CD4-positive, CD25-positive, alpha-beta regulatory T cell (primary cell): ENCODE data around the gene APOBEC3A. TPM values are rescaled to one million over a fixed set of nuclear protein-coding genes. Genes with fewer than 3 reads are reported as not detected.
"Not testable (repeated sequence)": the region's sequence is repeated elsewhere in the genome, so short reads cannot be mapped to it uniquely, and the experiment has no call there.

Source experiments
- ATAC-seq, 2 donors: fragments of 150-1000 bp; cut with Tn5 transposase; one replicate each; pipeline ENCODE4 v1.10.0; 2021; ENCODE audit warnings: low read depth in 2 of 2, moderate number of reproducible peaks in 2 of 2, moderate library complexity in 1 of 2
- DNase-seq, 3 donors: peaks; one replicate each; pipeline versions ENCODE4 v3.0.0 to v3.0.0-alpha.2; 2012 to 2022; ENCODE audit warnings: mixed read lengths in 1 of 3
- H3K27ac ChIP-seq: one replicate; pipeline ENCODE4 v1.7.0; 2013; ENCODE audit warnings: mild to moderate bottlenecking, low read length; ENCODE audit not compliant: insufficient read depth, poor library complexity, severe bottlenecking
- H3K27me3 ChIP-seq: one replicate; pipeline ENCODE4 v1.7.0; 2013; ENCODE audit warnings: low read length; ENCODE audit not compliant: control insufficient read depth, insufficient read depth
- H3K36me3 ChIP-seq: one replicate; pipeline ENCODE4 v1.7.0; 2013; ENCODE audit warnings: mild to moderate bottlenecking, low read length, moderate library complexity; ENCODE audit not compliant: control insufficient read depth, insufficient read depth
- H3K4me1 ChIP-seq: 2 replicates; pipeline ENCODE4 v1.7.0; 2013; ENCODE audit warnings: mild to moderate bottlenecking, low read length; ENCODE audit not compliant: insufficient read depth, control insufficient read depth, poor library complexity, severe bottlenecking
- H3K4me3 ChIP-seq: one replicate; pipeline ENCODE4 v1.7.0; 2013; ENCODE audit warnings: low read depth, mild to moderate bottlenecking, low read length, moderate library complexity
- H3K9me3 ChIP-seq, 2 experiments: 1 replicate in 1 of 2; 2 replicates in 1 of 2; pipeline ENCODE4 v1.7.0; 2013; ENCODE audit warnings: low read length in 2 of 2, mild to moderate bottlenecking in 1 of 2, moderate library complexity in 1 of 2; ENCODE audit not compliant: control insufficient read depth in 2 of 2
- H3K27ac Mint-ChIP-seq, 3 donors: one replicate each; pipeline ENCODE4 v1.8.0; 2020 to 2022; ENCODE audit warnings: mild to moderate bottlenecking in 3 of 3, mixed read lengths in 3 of 3, moderate library complexity in 2 of 3
- H3K27me3 Mint-ChIP-seq: one replicate; pipeline ENCODE4 v1.8.0; 2022; ENCODE audit warnings: mild to moderate bottlenecking, mixed read lengths
- H3K36me3 Mint-ChIP-seq: one replicate; pipeline ENCODE4 v1.8.0; 2020; ENCODE audit warnings: mixed read lengths
- H3K4me1 Mint-ChIP-seq, 4 donors: one replicate each; pipeline ENCODE4 v1.8.0; 2020 to 2022; ENCODE audit warnings: mixed read lengths in 4 of 4, mild to moderate bottlenecking in 1 of 4
- H3K4me3 Mint-ChIP-seq, 4 donors: one replicate each; pipeline ENCODE4 v1.8.0; 2020 to 2022; ENCODE audit warnings: mild to moderate bottlenecking in 4 of 4, mixed read lengths in 4 of 4, moderate library complexity in 3 of 4
- H3K9me3 Mint-ChIP-seq, 7 donors: one replicate each; pipeline ENCODE4 v1.8.0; 2020 to 2022; ENCODE audit warnings: mixed read lengths in 7 of 7, mild to moderate bottlenecking in 3 of 7, moderate library complexity in 2 of 7
- polyA plus RNA-seq, 4 donors: library from polyadenylated mRNA; unstranded; fragments of 300-500 nt; fragmentation: Illumina TruSeq; gene quantifications; one replicate each; pipeline ENCODE4 v1.2.3, GENCODE V29; 2021
- total RNA-seq: library from RNA; stranded (reverse); gene quantifications from one replicate; pipeline ENCODE4 v1.2.3, GENCODE V29; 2022

Gene APOBEC3A
- total and polyA plus RNA-seq, 5 donors from 2014 or later = 0.29 TPM; not detected in 4

DNA sequence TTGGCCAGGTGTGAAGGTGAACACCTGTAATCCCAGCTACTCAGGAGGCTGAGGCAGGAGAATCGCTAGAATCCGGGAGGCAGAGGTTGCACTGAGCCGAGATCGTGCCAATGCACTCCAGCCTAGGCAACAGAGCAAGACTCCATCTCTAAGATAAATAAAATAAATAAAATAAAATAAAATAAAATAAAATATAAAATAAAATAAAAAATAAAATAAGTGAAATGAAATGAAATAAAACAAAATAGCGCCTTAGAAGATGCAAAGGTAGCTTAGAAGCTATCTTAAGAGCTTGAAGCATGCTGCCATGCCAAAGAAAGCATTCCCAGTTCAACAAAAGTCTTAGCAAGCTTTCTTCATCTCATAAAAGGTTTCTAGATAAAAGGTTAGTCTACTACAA, 49.8 kb downstream of the APOBEC3A start:
- no peaks in the 10 kb centered on the region for H3K36me3 ChIP-seq
- H3K4me1 ChIP-seq = peaks cover 7% of the 10 kb centered on the region
- no peak overlapping the region for H3K27ac Mint-ChIP-seq
- no peaks in the 10 kb centered on the region for H3K36me3 Mint-ChIP-seq
- H3K27ac ChIP-seq = no peak overlapping the region
- peaks cover 0 to 4% (median 0%) of the 10 kb centered on the region in 7 donors for H3K9me3 Mint-ChIP-seq
- H3K4me3 ChIP-seq = no peak overlapping the region
- H3K4me1 Mint-ChIP-seq = peaks cover 3 to 14% (median 10%) of the 10 kb centered on the region in 4 donors
- no peaks in the 10 kb centered on the region for H3K27me3 Mint-ChIP-seq
- no peak overlapping the region for H3K4me3 Mint-ChIP-seq
- H3K27me3 ChIP-seq = no peaks in the 10 kb centered on the region
- H3K9me3 ChIP-seq = no peaks in the 10 kb centered on the region
- ATAC-seq (no peak), DNase-seq (no peak)

DNA sequence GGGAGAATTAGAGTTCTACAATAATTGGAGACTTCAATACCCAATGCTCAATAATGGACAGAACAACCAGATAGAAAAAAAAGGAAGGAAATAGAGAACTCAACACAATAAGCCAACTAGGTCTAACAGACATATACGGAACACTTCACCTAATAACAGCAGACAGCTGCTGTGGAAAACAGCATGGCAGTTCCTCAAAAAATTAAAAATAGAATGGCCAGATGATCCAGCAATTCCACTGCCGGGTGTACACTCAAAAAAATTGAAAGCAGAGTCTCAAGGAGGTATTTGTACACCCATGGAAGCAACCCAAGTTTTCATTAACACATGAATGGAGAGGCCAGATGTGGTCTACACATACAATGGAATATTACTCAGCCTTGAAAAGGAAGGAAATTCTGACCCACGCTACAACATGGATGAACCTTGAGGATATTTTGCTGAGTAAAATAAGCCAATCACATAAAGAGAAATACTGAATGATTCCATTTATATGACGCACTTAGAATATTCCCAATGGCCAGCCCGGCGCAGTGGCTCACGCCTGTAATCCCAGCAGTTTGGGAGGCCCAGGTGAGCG, 51.0 kb downstream of the APOBEC3A start:
- not testable (repeated sequence) for DNase-seq, H3K27ac Mint-ChIP-seq, H3K27ac ChIP-seq, ATAC-seq, H3K4me3 Mint-ChIP-seq, H3K4me1 ChIP-seq, H3K27me3 ChIP-seq, H3K36me3 Mint-ChIP-seq, H3K9me3 Mint-ChIP-seq, H3K27me3 Mint-ChIP-seq, H3K4me3 ChIP-seq, H3K36me3 ChIP-seq, H3K9me3 ChIP-seq
- peaks cover 1 to 18% (median 10%) of the 10 kb centered on the region in 4 donors for H3K4me1 Mint-ChIP-seq

DNA sequence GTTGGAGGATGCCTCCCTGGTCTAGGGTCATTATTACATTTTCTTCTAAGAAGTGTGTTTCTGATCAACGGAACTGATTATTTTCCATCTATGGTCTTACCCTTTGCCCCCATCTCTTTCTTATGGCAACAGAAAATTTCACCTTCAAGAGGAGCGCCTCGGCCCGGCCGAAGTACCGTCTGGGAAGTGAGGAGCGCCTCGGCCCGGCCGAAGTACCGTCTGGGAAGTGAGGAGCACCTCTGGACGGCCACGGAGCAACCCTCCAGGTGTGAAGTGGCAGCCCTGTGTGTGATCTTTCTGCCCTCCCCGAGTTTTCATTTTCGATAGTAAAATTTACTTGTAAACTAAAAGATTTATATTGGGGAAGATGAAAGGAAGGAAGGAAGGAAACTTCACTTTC, 53.5 kb downstream of the APOBEC3A start:
- Histone ChIP-seq H3K4me3 (no peak overlapping the region), H3K27ac (no peak overlapping the region), H3K9me3 (no peaks in the 10 kb centered on the region), H3K36me3 (no peaks in the 10 kb centered on the region), H3K27me3 (no peaks in the 10 kb centered on the region), H3K4me1 (peaks cover 26% of the 10 kb centered on the region)
- Mint-ChIP-seq H3K36me3 (no peaks in the 10 kb centered on the region), H3K9me3 (no peaks in the 10 kb centered on the region), H3K4me3 (no peak overlapping the region), H3K27me3 (no peaks in the 10 kb centered on the region), H3K27ac (no peak overlapping the region), H3K4me1 (peaks cover 5 to 35% (median 16%) of the 10 kb centered on the region in 4 donors)
- DNase-seq (no peak), ATAC-seq (no peak)

Other genes with a start within 250 kb of the APOBEC3A start
- 454 TPM for gene SUN2, start 201.6 kb upstream of the APOBEC3A start, total RNA-seq
- 100 to 1,000 TPM; 260 to 381 (median 298) TPM for gene SUN2, start 201.6 kb upstream of the APOBEC3A start, polyA plus RNA-seq
- gene DNAL4, start 163.5 kb upstream of the APOBEC3A start, total RNA-seq = 6.3 TPM
- gene DNAL4, start 163.5 kb upstream of the APOBEC3A start, polyA plus RNA-seq = 10 to 100 TPM in 2 of 4 donors, 1 to 10 TPM in 2; 9.3 to 10.9 (median 10.0) TPM
- 1.3 TPM for gene NPTXR, start 113.6 kb upstream of the APOBEC3A start, total RNA-seq
- under 1 TPM in 3 of 4 donors, not detected in 1; 0.32 to 0.65 (median 0.35) TPM for gene NPTXR, start 113.6 kb upstream of the APOBEC3A start, polyA plus RNA-seq
- gene CBX6, start 85.4 kb upstream of the APOBEC3A start, total RNA-seq = 47.2 TPM
- 1 to 10 TPM; 4.1 to 5.7 (median 5.4) TPM for gene CBX6, start 85.4 kb upstream of the APOBEC3A start, polyA plus RNA-seq
- gene APOBEC3B, start 24.7 kb downstream of the APOBEC3A start, total RNA-seq = 2.1 TPM
- 1 to 10 TPM in 2 of 4 donors, under 1 TPM in 2; 0.17 to 1.4 (median 1.1) TPM for gene APOBEC3B, start 24.7 kb downstream of the APOBEC3A start, polyA plus RNA-seq
- gene APOBEC3C, start 56.6 kb downstream of the APOBEC3A start, total RNA-seq = 59.0 TPM
- 100 to 1,000 TPM in 2 of 4 donors, 10 to 100 TPM in 2; 87.5 to 146 (median 110) TPM for gene APOBEC3C, start 56.6 kb downstream of the APOBEC3A start, polyA plus RNA-seq
- gene APOBEC3D, start 63.5 kb downstream of the APOBEC3A start, total RNA-seq = 24.4 TPM
- gene APOBEC3D, start 63.5 kb downstream of the APOBEC3A start, polyA plus RNA-seq = 10 to 100 TPM; 14.4 to 24.7 (median 16.1) TPM
- gene APOBEC3F, start 83.3 kb downstream of the APOBEC3A start, total RNA-seq = 17.6 TPM
- 10 to 100 TPM in 2 of 4 donors, 1 to 10 TPM in 2; 7.8 to 18.4 (median 10.4) TPM for gene APOBEC3F, start 83.3 kb downstream of the APOBEC3A start, polyA plus RNA-seq
- gene APOBEC3G, start 119.7 kb downstream of the APOBEC3A start, total RNA-seq = 49.0 TPM
- 100 to 1,000 TPM in 1 of 4 donors, 10 to 100 TPM in 3; 51.0 to 105 (median 75.6) TPM for gene APOBEC3G, start 119.7 kb downstream of the APOBEC3A start, polyA plus RNA-seq
- gene APOBEC3H, start 139.6 kb downstream of the APOBEC3A start, total RNA-seq = 4.9 TPM
- gene APOBEC3H, start 139.6 kb downstream of the APOBEC3A start, polyA plus RNA-seq = 1 to 10 TPM; 1.7 to 7.8 (median 2.2) TPM
- 102 TPM for gene CBX7, start 195.1 kb downstream of the APOBEC3A start, total RNA-seq
- 10 to 100 TPM; 27.7 to 44.6 (median 35.4) TPM for gene CBX7, start 195.1 kb downstream of the APOBEC3A start, polyA plus RNA-seq